HG03558 (cell line): ENCODE measurements around the gene CLDN20.
"Not testable (repeated sequence)": the region's sequence is repeated elsewhere in the genome, so short reads cannot be mapped to it uniquely, and the experiment has no call there.

Source experiments
- ATAC-seq: cut with Tn5 transposase; IDR thresholded peaks from one replicate; pipeline ENCODE4 v1.9.1; 2021; ENCODE audit warnings: moderate number of reproducible peaks; ENCODE audit not compliant: unreplicated experiment; ENCODE audit errors: extremely low read depth

Gene CLDN20

GRCh38 chr6:155306958-155307357, 43.1 kb downstream of the CLDN20 start:
- ATAC-seq: no peak

GRCh38 chr6:155309150-155309549, 45.3 kb downstream of the CLDN20 start:
- no peak for ATAC-seq

- ATAC-seq: no peak
Measured at GRCh38 chr6:155310596-155310995, 46.8 kb downstream of the CLDN20 start.

GRCh38 chr6:155311086-155311485, 47.3 kb downstream of the CLDN20 start:
- no peak for ATAC-seq

- ATAC-seq: no peak
Measured at GRCh38 chr6:155311583-155311982, 47.8 kb downstream of the CLDN20 start.

- not testable (repeated sequence) for ATAC-seq
Measured at GRCh38 chr6:155312950-155313349, 49.1 kb downstream of the CLDN20 start.

GRCh38 chr6:155313602-155314091, 49.8 kb downstream of the CLDN20 start:
- no peak for ATAC-seq

- peak; percentile 80 for ATAC-seq
Measured at GRCh38 chr6:155314092-155314772, 50.4 kb downstream of the CLDN20 start, which contains the start of gene TFB1M. TFB1M (minus strand) TSS chr6:155314484; CDS start chr6:155314428, 56 bp downstream.

- peak; percentile 38 for ATAC-seq
Measured at GRCh38 chr6:155314773-155315515, 51.1 kb downstream of the CLDN20 start.

GRCh38 chr6:155315516-155315871, 51.7 kb downstream of the CLDN20 start:
- ATAC-seq: no peak

GRCh38 chr6:155316419-155316818, 52.6 kb downstream of the CLDN20 start:
- no peak for ATAC-seq

GRCh38 chr6:155317186-155317585, 53.4 kb downstream of the CLDN20 start:
- ATAC-seq: no peak

- ATAC-seq: no peak
Measured at GRCh38 chr6:155319902-155320301, 56.1 kb downstream of the CLDN20 start.

- ATAC-seq: no peak
Measured at GRCh38 chr6:155324172-155324571, 60.4 kb downstream of the CLDN20 start.

- ATAC-seq: no peak
Measured at GRCh38 chr6:155324993-155325392, 61.2 kb downstream of the CLDN20 start.

- no peak for ATAC-seq
Measured at GRCh38 chr6:155325700-155326516, 62.1 kb downstream of the CLDN20 start.
